GM18867 (cell line): ENCODE measurements around the gene ADSS1.
"Not testable (repeated sequence)": the region's sequence is repeated elsewhere in the genome, so short reads cannot be mapped to it uniquely, and the experiment has no call there.

Source experiments
- ATAC-seq: cut with Tn5 transposase; IDR thresholded peaks from one replicate; pipeline ENCODE4 v1.9.1; 2021; ENCODE audit warnings: mild to moderate bottlenecking, moderate library complexity; ENCODE audit not compliant: unreplicated experiment

The ADSS1 gene

GRCh38 chr14:104745431-104745830, 21.4 kb downstream of the ADSS1 start:
- ATAC-seq: no peak

- ATAC-seq: no peak
These were observed 22.1 kb downstream of the ADSS1 start for GRCh38 chr14:104746071-104746545.

- ATAC-seq: no peak
These were observed 23.0 kb downstream of the ADSS1 start for GRCh38 chr14:104746934-104747481.

GRCh38 chr14:104747876-104748275, 23.8 kb downstream of the ADSS1 start:
- ATAC-seq: no peak

- ATAC-seq: no peak
These were observed 25.2 kb downstream of the ADSS1 start for GRCh38 chr14:104749111-104749649.

GRCh38 chr14:104750056-104750752, 26.2 kb downstream of the ADSS1 start:
- ATAC-seq: no peak

- not testable (repeated sequence) for ATAC-seq
These were observed 26.7 kb downstream of the ADSS1 start for GRCh38 chr14:104750753-104751057.

GRCh38 chr14:104751539-104752422, 27.8 kb downstream of the ADSS1 start:
- no peak for ATAC-seq

GRCh38 chr14:104752423-104752734, 28.4 kb downstream of the ADSS1 start:
- no peak for ATAC-seq

GRCh38 chr14:104752735-104753527, 28.9 kb downstream of the ADSS1 start, which contains the start of gene SIVA1:
SIVA1 (plus strand) TSS chr14:104753147; CDS start chr14:104753202, 55 bp downstream.
- ATAC-seq: peak; percentile 83

GRCh38 chr14:104753528-104754212, 29.6 kb downstream of the ADSS1 start:
- ATAC-seq: no peak

GRCh38 chr14:104754213-104754851, 30.3 kb downstream of the ADSS1 start:
- ATAC-seq: no peak

GRCh38 chr14:104755621-104756020, 31.6 kb downstream of the ADSS1 start:
- no peak for ATAC-seq

- ATAC-seq: no peak
These were observed 32.6 kb downstream of the ADSS1 start for GRCh38 chr14:104756477-104757237.

GRCh38 chr14:104757238-104757585, 33.2 kb downstream of the ADSS1 start:
- ATAC-seq: no peak

GRCh38 chr14:104757681-104758392, 33.8 kb downstream of the ADSS1 start:
- ATAC-seq: no peak

GRCh38 chr14:104758981-104759969, 35.2 kb downstream of the ADSS1 start:
- ATAC-seq: no peak
